PC-9 (cell line): ENCODE data around the gene GALNT14.

ENCODE experiments used
- EZH2 ChIP-seq: fragments of 200-600 bp; sonication (generic); IDR thresholded peaks from 2 replicates; pipeline ENCODE4 v1.8.0; 2017; ENCODE audit warnings: antibody characterized with exemption, low read depth
- TF ChIP-seq, protein P1 (sequence below): fragments of 200-600 bp; sonication (generic); conservative IDR thresholded peaks from 2 replicates; pipeline ENCODE4 v1.6.1; 2017; ENCODE audit warnings: mixed run types, antibody characterized with exemption, mild to moderate bottlenecking, moderate library complexity

DNA sequence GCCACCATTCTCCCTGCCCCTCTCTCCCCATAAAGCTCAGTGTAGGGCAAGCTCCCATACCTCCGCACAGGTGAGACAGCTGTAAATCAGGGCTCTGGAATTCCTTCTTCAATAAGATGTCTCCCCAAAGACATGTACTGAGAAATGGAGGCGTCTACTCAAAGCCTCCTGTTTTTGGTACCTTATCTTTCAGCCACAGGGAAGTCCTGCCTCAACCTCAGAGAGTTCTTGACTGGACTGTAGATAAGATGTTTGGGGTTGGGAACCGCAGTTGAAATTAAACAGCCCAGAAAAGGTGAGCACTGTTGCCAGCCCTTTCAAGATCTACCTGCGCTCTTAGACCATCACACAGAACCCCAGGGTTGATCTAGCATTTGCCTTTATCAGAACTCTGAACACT is 1.4 kb upstream of the GALNT14 start:
- TF ChIP-seq, protein P1, sequence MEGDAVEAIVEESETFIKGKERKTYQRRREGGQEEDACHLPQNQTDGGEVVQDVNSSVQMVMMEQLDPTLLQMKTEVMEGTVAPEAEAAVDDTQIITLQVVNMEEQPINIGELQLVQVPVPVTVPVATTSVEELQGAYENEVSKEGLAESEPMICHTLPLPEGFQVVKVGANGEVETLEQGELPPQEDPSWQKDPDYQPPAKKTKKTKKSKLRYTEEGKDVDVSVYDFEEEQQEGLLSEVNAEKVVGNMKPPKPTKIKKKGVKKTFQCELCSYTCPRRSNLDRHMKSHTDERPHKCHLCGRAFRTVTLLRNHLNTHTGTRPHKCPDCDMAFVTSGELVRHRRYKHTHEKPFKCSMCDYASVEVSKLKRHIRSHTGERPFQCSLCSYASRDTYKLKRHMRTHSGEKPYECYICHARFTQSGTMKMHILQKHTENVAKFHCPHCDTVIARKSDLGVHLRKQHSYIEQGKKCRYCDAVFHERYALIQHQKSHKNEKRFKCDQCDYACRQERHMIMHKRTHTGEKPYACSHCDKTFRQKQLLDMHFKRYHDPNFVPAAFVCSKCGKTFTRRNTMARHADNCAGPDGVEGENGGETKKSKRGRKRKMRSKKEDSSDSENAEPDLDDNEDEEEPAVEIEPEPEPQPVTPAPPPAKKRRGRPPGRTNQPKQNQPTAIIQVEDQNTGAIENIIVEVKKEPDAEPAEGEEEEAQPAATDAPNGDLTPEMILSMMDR, result no peak
- TF ChIP-seq EZH2, result no peak
